GM19395 (cell line): ENCODE results near the gene ERCC3.
"Not testable (repeated sequence)": the region's sequence is repeated elsewhere in the genome, so short reads cannot be mapped to it uniquely, and the experiment has no call there.

Experiments used
- ATAC-seq: cut with Tn5 transposase; IDR thresholded peaks from one replicate; pipeline ENCODE4 v1.9.1; 2021; ENCODE audit warnings: mild to moderate bottlenecking, moderate library complexity; ENCODE audit not compliant: unreplicated experiment

The ERCC3 gene

DNA sequence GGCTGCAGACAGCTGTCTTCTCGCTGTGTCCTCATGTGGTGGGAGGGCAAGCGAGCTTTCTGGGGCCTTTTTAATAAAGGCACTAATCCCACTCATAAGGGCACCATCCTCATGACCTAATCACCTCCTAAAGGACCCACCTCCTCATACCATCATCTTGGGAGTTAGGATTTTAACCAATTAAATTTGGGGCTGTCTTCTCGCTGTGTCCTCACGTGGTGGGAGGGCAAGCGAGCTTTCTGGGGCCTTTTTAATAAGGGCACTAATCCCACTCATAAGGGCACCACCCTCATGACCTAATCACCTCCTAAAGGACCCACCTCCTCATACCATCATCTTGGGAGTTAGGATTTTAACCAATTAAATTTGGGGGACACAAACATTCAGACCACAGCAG, 66.7 kb downstream of the ERCC3 start:
- not testable (repeated sequence) for ATAC-seq

DNA sequence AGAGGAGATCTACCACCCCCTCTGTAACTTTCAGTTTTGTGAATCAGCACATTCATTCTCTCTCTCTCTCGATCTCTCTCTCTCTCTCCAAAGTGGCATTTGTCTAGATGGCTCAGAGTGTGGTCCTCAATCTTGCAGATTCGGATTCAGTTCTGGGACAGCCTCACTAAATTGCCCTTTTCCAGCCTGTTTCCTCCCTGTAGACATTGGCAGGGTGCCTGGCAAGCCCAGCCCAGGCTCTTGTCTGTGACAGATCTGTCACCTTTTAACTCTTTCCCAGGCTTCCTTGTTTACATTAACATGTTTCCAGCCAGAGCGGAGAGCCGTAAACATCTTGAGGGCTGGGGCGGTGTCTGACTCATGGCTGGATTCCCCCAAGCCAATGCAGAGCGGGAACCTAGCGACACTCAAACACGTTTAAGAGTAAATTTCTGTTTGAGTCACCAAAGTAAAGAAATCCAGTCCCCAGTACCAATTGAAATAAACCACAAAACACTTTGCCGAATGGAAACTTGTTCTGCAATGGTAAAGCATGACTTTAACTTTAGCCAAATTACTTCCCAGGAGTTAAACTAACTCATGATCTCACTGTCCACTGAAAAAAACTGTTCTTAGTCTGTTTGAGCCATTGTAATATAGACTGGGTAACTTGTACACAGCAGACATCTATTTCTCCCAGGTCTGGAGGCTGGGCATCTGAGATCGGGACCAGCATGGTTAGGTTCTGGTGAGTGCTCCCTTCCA, 67.3 kb downstream of the ERCC3 start:
- peak; percentile 88 for ATAC-seq

DNA sequence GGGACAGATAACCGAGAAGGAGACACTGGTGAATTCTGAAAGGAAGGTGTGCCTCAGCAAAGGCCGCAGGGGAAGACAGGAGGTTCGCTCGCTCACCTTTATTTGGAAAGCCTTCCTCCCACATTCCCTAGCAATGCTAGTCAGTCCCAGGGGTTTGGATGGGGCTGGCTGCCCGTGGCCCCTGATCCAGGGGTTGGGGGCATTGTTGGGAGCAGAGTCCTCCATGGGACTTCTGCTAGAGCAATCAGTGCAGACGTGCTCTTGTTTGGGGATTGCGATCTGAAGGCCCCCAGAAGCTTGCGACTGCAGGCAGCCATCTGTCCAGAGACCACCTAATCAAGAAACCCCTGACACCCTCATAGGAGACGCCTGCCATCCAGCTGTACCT, 67.8 kb downstream of the ERCC3 start:
- ATAC-seq: no peak

DNA sequence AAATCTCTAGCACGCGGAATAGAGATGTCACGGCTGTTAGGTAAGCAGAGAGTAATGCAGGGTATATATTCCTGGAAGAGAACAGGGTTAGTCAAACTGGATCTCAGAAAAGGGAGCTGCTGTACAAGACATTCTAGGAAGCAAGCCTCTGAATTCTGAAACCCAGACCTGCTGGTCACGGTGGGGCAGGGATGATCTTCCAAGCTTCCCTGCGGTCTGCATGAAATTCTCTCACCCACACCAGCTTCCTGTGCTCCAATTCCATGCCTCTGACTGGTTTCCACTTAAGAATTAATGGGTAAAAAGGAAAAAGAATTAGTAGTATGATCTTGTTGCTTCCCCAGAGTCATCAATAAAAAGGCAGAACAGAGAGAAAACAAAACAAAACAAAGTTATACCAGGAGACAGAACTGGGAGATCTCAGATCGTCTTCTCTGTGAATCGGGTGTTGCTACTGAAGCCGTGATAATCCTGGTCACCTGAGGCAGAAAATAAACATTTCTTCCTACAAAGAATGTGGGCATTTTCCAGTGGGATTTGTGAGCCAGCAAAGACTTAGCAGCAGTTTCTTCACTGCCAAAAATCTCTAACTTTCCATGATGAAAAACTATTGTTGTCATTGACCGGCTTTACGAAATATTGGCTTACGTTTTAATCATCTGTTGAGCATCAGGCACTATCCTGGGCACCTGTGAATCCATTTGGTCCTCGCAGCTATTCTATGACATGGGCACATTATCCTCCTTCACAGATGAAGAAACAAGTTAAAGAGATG, 68.6 kb downstream of the ERCC3 start:
- no peak for ATAC-seq

DNA sequence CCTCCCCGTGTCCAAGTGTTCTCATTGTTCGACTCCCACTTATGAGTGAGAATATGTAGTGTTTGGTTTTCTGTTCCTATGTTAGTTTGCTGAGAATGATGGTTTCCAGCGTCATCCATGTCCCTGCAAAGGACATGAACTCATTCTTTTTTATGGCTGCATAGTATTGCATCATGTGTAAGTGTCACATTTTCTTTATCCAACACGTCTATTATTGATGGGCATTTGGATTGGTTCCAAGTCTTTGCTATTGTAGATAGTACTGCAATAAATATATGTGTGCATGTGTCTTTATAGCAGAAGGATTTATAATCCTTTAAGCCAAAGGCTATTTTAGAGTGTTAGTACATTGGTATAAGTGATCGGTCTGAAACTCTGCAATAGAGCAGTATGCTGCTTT, 69.8 kb downstream of the ERCC3 start:
- ATAC-seq: not testable (repeated sequence)

DNA sequence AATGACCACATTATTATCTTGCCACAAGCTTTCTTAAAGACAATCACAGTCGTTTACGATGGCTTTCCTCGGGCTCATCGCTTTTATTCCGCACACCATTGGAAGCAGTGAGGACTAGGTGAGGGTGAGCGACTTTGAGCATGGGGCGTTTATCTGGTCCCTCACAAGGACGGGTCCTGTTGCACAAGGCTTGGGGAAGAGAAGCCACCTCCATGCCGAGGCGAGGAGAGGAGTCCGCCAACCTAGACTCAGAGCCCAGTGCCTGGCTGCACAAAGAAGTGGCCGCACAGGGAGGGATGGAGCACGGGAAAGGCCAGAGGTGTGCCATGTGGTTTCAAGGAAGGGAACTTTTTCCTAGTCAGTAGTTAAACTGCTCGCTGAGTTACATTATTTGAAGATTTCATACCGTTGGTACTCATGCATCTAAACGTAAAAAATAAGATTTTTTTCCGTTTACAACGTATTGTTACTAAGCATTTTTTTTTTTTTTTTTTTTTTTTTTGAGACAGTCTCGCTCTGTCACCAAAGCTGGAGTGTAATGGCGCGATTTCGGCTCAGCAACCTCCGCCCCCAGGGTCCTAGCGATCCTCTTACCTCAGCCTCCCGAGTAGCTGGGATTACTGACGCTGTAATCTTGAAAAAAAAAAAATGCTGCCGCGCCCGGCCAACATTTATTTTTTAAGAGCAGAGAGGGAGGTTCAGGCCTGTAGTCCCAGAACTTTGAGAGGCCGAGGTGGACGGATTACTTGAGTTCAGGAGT, 73.0 kb downstream of the ERCC3 start:
- ATAC-seq: no peak

DNA sequence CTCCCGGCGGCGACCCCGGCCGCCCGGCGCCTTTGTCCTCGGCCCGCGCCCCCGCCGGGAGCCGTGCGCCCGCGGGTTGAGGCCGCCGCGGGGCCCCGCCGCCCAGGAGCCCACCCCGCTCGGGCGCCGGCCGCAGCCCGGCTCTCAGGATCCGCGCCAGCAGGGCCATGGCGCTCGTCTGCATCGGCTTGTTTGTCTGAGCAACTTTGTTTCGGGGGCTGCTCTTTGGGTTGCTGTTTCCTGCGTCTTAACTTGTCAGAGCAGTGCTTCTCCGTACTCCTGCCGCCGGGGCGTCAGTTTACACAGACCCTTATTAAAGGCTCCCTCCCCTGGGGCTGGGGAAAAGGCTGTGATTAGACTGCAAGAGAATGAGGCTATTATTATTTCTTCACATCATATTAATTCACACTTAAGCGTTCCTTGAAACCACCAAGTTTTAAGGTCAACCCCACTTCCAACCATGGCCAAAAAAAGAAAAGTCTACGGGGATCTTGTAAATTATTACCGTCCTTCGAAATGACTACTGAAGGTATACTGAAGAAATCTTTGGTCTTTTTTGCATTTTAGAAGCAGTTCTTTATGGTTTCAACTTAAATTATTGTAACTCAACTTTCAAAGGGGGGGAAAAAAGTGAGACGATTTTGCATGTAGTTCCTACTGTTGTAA, 73.7 kb downstream of the ERCC3 start, which contains the start of gene CYP27C1:
TSS of gene CYP27C1 (minus strand) at position 198 of the 666 bp plus-strand sequence. CDS start at position 169, 29 bp downstream.
- ATAC-seq: no peak

DNA sequence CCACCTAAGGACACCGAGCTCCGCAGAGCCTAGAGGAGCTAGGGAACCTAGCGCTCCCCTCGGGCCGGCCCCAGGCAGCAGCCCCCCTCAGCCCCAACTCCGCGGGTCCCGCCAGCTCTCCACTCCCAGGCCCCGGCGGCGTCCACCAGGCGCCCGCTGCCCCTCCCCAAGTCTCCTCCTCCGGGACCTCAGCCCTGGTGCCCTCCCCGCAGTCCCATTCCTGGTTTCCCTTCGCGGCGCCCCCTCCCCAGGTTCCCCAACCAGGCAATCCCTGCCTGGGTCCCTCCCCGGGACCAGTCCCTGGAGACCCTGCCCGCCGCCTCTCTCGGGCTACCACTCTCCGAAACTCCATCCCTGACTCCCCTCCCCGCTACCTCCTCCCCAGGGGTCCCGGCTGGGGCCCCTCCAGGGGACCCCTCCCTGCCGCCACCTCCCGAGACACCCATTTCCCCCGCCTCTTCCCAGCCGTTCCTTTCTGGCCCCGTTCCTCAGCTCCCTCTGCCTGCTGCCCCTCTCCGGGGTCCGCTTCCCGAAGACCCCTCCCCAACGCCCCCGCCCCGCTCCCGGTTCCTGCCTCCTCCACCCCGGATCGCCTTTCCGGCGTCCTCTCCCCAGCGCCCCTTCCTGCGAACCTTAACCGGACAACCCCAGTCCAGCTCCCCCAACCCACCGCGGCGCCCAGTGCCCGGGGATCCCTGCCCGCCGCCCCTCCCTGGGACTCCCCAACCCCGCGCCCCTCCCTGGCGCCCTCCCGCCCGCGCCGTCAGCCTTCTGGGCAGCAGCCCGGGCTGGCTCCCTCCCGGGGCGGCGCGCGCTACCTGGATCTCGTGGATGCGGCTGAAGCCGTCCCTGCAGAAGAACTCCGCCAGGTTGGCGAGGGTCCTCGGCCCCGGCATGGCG, 74.5 kb downstream of the ERCC3 start:
- ATAC-seq: no peak

DNA sequence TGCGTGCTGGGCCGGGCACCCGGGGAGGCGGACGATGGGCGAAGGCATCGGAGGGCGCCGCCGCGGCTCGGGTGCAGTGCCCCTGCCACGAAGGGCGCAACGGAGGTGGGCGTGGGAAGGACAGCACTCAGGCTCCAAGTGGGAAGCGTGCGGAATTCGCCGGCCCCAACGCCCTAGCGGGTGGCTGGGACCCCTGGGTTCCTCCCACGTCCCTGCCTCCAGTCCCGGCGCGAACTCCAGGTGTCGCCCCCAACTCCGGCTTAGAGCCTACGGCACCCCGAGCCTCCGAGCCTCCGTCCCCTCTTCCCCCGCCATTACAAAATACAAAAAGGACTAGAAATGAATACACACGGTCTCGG, 75.2 kb downstream of the ERCC3 start:
- no peak for ATAC-seq

DNA sequence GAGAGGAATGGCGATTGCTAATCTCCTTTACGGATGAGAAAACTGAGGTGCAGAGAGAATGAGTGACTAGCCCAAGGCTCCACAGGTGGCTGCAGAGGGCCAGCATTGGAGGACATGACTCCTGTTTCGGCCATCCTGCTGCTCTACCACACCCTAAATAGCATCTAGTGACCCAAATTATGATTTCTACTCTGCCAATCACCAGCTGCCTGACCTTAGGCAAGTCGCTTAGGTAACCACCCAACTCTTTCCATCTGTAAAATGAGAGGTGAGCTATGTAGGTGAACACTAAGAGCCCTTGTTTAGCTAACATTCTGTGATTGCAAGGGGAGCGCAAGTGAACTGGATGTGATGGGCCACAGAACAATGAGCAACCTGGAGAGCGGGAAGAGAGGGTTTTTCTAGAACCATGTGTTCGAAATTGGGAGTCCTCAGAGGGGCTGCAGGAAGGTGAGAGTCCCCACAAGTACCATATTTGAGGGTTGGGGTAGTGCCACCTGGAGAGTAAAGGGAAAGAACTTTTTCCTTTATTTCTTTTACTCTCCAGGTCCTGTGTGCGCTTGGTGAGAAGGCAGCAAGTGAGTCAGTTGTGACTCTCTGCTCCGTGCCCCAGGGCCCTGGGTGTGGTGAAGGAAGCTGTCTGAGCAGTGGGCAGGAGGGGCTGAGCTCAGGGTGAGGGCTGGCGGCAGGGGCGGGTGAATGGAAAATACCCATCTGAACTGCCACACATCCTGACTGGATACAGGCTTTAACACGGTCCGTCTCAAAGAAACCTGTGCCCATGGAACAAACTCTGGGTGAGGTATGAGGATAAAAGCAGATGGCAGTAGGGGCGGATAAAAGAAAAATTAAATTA, 76.2 kb downstream of the ERCC3 start:
- no peak for ATAC-seq

DNA sequence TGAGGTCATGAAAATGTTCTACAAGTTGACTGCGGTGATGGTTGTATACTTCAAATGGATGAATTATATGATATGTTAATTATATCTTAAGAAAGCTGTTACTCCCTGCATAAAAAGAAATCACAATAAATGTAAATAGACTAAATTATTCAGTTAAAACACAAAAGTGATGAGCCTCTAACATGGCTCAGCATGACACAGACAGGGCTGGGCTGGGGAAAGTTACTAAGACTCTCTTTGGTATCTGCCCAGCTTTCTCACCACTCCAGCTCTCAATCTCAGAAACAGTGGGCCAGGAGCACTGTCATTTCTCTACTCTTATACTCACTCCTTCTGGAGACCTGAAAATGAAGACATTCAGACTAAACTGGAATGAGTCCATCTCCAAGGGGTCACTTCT, 77.4 kb downstream of the ERCC3 start:
- no peak for ATAC-seq

DNA sequence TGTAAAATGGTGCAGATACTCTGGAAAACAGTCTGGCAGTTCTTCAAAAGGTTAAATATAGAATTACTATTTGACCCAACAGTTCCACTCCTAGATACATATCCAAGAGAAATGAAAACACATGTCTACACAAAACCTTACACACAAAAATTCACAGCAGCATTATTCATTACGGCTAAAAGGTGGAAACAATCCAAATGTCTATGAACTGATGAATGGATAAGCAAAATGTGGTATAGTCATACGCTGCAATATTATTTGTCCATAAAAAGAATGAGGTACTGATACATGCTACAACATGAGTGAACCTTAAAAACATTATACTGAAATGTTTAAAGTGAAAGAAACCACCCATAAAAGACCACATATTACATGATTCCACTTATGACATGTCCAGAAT, 77.8 kb downstream of the ERCC3 start:
- ATAC-seq: no peak

DNA sequence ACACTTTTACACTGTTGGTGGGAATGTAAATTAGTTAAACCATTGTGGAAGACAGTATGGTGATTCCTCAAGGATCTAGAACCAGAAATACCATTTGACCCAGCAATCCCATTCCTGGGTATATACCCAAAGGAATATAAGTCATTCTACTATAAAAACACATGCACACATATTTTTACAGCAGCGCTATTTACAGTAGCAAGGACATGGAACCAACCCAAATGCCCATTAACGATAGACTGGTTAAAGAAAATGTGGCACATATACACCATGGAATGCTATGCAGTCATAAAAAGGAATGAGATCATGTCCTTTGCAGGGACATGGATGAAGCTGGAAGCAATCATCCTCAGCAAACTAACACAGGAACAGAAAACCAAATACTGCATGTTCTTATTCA, 79.7 kb downstream of the ERCC3 start:
- not testable (repeated sequence) for ATAC-seq

DNA sequence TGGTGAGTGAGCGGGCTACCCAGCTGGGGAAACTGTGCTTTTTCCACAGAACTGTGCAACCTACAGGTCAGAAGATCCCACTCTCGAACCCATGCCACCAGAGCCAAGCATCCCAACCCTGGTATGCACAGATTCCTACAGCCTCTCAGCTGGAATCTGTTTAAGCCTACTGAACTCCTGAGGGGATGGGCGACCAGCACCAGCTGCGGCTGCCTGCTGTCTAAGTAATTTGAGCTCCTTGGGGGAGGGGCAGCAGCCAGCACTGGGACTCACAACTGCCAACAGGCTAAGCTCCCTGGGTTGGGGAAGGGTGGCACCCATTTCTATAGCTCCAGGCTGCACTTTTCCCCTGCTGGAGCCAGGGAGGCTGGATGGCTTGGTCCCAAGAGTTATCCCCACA, 85.6 kb downstream of the ERCC3 start:
- no peak for ATAC-seq
